NCI-H2107 (cell line): ENCODE measurements around the gene CDC26.
A peak's percentile ranks its signal among the peaks of the same experiment; 100 is the strongest.
"Not testable (repeated sequence)": the region's sequence is repeated elsewhere in the genome, so short reads cannot be mapped to it uniquely, and the experiment has no call there.

ENCODE experiments used
- DNase-seq: peaks from one replicate; lab custom pipeline; 2025; lab: John Stamatoyannopoulos, UW

The CDC26 gene

GRCh38 chr9:113293285-113293878 is 18.0 kb upstream of the CDC26 start:
- DNase-seq = no peak

- DNase-seq = no peak
Observed at GRCh38 chr9:113290052-113290607, 14.8 kb upstream of the CDC26 start.

- DNase-seq = no peak
Observed at GRCh38 chr9:113289091-113289490, 13.7 kb upstream of the CDC26 start.

GRCh38 chr9:113281356-113281755 is 6.0 kb upstream of the CDC26 start:
- no peak for DNase-seq

GRCh38 chr9:113278840-113279239 is 3.5 kb upstream of the CDC26 start:
- no peak for DNase-seq

- DNase-seq = peak; percentile 27
Observed at GRCh38 chr9:113274474-113275156, 757 bp downstream of the CDC26 start.

GRCh38 chr9:113269871-113270270 is 5.5 kb downstream of the CDC26 start:
- no peak for DNase-seq

- no peak for DNase-seq
Observed at GRCh38 chr9:113269355-113269754, 6.0 kb downstream of the CDC26 start.

- DNase-seq = no peak
Observed at GRCh38 chr9:113267911-113268566, 7.3 kb downstream of the CDC26 start.

- DNase-seq = no peak
Observed at GRCh38 chr9:113266174-113266573, 9.2 kb downstream of the CDC26 start.

GRCh38 chr9:113261917-113262671 is 13.3 kb downstream of the CDC26 start:
- DNase-seq = no peak

- DNase-seq = no peak
Observed at GRCh38 chr9:113258282-113258681, 17.1 kb downstream of the CDC26 start.

GRCh38 chr9:113257863-113258262 is 17.5 kb downstream of the CDC26 start:
- DNase-seq = no peak

GRCh38 chr9:113255438-113255837 is 19.9 kb downstream of the CDC26 start:
- DNase-seq = no peak

- DNase-seq = no peak
Observed at GRCh38 chr9:113254991-113255390, 20.4 kb downstream of the CDC26 start.

- DNase-seq = no peak
Observed at GRCh38 chr9:113250807-113251206, 24.6 kb downstream of the CDC26 start.

- not testable (repeated sequence) for DNase-seq
Observed at GRCh38 chr9:113249661-113250060, 25.7 kb downstream of the CDC26 start.

GRCh38 chr9:113247640-113248039 is 27.7 kb downstream of the CDC26 start:
- DNase-seq = no peak

GRCh38 chr9:113246928-113247327 is 28.4 kb downstream of the CDC26 start:
- DNase-seq = no peak

GRCh38 chr9:113245894-113246293 is 29.5 kb downstream of the CDC26 start:
- DNase-seq = no peak

- no peak for DNase-seq
Observed at GRCh38 chr9:113244556-113244955, 30.8 kb downstream of the CDC26 start.

GRCh38 chr9:113241161-113241560 is 34.2 kb downstream of the CDC26 start:
- DNase-seq = no peak
